GM21825 (cell line): ENCODE data around the gene TSHZ2.

Experiments used
- ATAC-seq: cut with Tn5 transposase; IDR thresholded peaks from one replicate; pipeline ENCODE4 v1.9.1; 2021; ENCODE audit warnings: mild to moderate bottlenecking, moderate library complexity; ENCODE audit not compliant: unreplicated experiment

Gene TSHZ2

DNA sequence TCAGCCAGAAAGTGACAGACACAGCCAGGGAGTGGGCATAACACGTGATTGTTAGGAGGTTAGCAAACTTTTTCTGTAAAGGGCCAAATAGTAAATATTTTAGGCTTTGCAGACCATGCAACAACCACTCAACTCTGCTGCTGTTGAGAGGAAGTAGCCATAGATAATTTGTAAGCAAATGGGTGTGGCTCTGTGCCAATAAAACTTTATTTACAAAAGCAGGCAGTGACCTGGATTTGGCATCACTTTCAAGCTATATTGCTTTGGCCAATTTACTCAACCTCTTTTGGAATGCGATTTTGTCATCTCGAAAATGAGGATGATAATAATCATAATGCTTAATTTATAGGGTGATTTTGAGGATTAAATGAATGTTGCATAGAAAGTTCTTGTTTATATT lies 152.6 kb downstream of the TSHZ2 start:
- ATAC-seq: no peak

- ATAC-seq: no peak
Observed at GRCh38 chr20:53126185-53126584, 154.0 kb downstream of the TSHZ2 start.

- ATAC-seq: no peak
Observed at GRCh38 chr20:53127027-53127426, 154.9 kb downstream of the TSHZ2 start.

GRCh38 chr20:53128004-53128403 lies 155.8 kb downstream of the TSHZ2 start:
- ATAC-seq: no peak

GRCh38 chr20:53129563-53129962 lies 157.4 kb downstream of the TSHZ2 start:
- ATAC-seq: no peak

DNA sequence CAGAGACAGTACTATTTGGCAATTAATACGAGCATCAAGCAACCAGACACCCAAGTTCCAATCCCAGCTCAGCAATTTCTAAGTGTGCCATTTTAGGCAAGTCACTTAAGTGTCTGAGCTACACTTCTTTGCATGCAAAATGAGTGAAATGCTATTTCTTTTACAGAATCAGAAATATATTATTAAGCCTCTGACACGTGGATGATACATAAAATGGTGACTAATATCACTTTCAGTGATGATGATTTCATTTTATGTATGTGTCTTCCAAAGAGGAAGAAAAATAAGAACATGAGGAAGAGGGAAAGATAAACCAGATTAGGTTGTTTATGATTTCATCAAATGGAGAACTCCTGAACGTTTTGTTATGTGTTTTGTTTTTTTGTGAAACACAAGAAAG lies 158.6 kb downstream of the TSHZ2 start:
- no peak for ATAC-seq

GRCh38 chr20:53133125-53133524 lies 161.0 kb downstream of the TSHZ2 start:
- ATAC-seq: no peak

DNA sequence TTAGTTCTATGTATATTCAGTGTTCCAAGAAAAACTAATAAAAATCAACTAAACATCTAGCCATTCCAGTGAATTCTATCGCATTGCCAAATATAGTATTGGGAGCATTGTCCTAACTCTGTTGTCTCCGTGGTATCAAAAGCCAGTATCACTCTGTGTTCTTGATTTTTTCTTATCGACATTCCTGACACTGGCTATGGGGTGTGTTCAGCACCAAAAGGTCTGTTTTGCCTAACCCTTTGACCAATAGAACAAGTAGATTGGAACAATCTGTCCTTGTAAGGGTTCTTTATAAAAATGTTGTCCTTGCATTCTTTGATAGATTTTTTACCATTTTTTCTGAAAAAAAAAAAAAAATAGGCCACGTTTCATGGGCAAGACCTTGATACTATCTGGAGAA lies 161.5 kb downstream of the TSHZ2 start:
- ATAC-seq: no peak

DNA sequence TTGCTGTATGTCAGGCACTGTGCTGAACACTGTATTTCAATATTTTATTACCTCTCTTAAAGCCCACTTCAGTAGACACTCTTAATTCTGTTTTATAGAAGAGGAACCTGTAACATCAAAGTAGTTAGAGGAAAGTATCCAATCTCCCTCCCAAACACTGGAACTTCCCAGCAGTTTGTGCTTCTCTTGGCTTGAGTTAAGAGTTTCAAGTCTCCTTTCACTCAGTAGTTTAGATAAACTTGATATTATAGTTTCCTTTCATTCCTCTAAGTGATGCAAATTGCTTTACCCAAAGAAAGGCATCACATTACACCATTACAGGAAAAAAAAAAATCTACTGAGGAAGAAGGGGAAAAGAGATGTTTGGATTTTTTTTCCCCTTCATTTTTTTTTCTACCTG lies 164.3 kb downstream of the TSHZ2 start:
- no peak for ATAC-seq

DNA sequence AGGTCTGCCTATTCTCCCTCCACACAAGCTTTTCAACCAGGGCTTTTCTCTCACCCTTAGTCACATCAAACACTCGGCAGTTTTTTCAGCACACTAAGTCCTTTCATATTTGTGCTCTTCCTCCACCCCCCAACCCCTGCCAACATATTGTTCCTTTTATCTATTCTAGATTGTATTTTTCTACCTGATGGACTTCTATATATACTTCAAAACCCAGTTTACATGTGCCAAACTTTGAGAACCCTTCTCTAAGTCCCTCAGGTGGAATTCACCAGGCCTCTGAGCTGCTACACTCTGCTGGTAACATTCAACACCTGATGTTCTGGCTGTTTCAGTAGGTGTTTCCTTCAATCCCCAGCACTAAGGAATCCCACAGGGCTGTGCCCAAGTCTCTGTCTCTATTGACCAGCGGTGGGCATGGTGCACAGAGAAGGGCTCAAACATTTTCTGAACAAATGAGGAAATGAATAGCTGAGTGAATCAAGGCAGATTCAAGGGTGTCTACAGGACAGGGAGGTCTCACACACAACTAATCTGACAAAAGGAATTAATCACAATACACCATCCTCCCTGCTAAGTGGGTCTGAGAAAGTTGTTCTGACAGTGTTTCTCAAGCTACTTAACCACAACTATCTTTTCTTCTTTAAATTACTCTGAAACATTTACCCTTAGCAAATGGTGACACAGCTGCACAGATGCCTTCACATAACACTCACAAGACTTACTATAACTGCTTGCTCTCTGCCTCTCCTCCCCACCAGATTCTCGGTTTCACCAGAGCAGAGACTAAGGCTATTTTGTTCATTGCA lies 166.5 kb downstream of the TSHZ2 start:
- ATAC-seq: peak; percentile 81

GRCh38 chr20:53141201-53142050 lies 169.3 kb downstream of the TSHZ2 start:
- no peak for ATAC-seq

DNA sequence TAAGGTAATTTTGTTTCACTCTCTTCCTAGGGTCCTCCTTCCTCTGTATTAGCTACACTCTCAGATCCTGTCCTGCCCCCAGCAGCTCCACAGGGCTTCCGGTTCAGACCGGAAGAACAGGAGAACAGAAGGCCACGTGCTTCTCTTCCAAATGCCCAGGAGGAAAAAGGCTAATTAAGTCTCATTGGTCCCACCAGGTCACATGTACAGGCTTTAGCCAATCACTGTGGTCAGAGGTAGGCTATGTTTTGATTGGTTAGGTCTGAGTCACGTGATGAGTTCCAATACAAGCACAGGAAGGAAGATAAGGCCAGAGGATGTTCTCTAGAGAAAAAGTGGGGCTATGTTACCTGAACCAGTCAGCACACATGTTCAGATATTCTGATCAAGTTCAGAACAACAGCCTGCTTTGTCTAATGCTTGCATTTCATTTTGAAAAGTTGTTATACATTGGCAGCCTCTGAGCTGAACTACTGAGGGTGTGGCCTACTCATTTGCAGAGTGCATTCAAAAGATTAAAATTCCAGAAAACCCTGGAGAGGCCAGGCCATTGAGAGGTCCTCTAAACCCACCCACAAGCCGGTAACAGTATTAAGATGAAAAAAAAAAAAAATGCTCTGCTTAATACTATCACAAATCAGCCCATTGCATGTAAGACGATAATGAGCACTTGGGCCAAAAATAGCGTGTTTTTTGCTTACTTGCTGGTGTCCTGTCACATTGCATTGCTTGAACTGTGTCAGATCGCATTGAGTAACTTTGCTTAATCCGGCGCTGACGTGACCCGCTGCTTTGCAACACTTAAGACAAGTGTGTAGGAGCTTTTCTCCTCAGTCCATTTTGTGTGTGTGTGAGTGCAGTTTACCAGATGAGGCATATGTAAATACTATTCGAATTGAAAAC lies 170.3 kb downstream of the TSHZ2 start:
- no peak for ATAC-seq

- no peak for ATAC-seq
Observed at GRCh38 chr20:53146201-53146891, 174.2 kb downstream of the TSHZ2 start.

- no peak for ATAC-seq
Observed at GRCh38 chr20:53148771-53149147, 176.6 kb downstream of the TSHZ2 start.

DNA sequence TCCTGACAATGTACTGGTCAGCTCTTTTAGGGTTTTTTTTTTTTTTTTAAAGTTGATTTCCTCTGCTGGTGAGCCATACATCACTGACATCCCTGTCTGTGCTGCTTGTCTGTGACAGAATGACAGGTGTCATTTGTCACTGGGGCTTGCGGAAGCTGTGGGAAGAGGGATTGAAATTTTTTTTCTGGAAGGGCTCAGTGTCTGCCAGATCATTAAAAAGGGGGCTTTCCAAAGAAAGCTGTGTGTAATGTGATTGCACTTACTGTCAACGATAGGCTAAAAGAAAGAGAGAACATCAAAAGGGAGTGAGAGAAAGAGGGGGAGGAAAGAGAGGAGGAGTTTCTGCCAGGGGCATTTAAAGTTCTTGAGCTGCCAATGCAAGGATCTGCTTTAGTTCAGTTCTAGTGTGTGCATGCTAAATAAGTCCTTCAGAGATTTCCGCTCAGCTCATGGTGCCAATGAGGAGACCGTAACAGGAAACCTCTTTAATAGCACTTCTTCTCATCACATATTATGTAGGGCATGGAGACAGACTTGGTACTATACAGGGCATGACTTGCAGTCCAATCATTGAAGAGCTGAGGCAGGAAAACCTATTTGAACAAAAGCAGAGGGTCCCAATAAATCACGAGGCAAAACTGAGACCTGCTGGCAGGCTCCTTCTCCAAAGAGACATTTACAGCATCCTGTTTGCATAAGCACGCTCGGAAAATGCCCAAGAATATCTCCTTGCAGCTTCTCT lies 177.2 kb downstream of the TSHZ2 start:
- ATAC-seq: no peak

DNA sequence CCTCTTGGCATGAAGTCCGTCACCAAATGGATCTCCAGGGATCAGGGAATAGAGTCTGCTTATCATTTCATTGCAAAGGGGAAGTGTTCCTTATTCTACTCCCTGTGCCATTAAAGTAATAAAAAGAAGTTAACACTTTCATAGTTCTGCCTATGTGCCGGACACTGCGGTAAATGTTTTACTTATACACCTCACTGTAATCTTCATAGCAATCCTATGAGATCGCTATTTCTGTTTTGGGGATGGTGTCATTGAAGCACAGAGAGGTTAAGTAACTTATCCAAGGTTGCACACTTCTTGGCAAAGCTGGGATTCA lies 177.7 kb downstream of the TSHZ2 start:
- no peak for ATAC-seq

DNA sequence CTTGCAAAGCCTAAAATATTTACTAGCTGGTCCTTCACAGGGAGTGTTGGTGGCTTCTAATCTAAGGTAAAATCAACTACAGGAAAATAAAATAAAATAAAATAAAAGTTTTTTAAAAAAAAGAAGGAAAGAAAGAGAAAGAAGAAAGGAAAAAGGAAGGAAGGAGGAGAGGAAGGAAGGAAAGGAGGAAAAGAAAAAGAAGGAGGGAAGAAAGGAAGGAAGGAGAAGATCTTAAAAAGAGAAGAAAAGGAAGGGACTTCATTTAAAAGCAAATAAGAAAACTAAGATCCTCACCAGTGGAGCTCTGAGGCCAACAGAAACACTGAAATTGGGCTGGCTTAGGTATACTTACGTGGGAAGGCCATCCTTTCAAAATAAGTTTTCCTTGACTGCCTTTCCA lies 178.4 kb downstream of the TSHZ2 start:
- ATAC-seq: no peak

GRCh38 chr20:53152228-53152627 lies 180.1 kb downstream of the TSHZ2 start:
- no peak for ATAC-seq

DNA sequence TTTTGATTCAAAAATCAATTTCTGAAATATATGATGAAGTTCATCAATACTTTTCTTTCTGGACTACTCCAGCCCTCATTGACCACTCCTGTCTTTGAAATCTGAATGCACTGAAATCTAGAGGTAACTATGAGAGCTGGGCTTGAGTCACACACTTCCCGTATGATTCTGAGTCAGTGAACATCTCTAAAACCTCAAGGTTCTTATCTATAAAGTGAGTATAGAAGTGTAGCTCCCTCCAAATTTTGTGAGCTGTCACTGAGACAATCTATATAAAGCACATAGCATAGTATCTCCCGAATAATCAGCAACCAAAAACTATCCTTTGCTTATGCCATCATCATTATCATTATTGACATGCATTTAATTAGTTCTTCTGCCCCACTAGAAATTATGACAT lies 182.4 kb downstream of the TSHZ2 start:
- no peak for ATAC-seq
